Activated CD4-positive, alpha-beta T cell treated with anti-CD3 and anti-CD28 coated beads for 48 hours (primary cell): ENCODE data around the gene DIPK2A.

Experiments
- DNase-seq: peaks from one replicate; pipeline ENCODE4 v3.0.0-alpha.2; 2020

DIPK2A gene, protein sequence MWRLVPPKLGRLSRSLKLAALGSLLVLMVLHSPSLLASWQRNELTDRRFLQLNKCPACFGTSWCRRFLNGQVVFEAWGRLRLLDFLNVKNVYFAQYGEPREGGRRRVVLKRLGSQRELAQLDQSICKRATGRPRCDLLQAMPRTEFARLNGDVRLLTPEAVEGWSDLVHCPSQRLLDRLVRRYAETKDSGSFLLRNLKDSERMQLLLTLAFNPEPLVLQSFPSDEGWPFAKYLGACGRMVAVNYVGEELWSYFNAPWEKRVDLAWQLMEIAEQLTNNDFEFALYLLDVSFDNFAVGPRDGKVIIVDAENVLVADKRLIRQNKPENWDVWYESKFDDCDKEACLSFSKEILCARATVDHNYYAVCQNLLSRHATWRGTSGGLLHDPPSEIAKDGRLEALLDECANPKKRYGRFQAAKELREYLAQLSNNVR

DNA sequence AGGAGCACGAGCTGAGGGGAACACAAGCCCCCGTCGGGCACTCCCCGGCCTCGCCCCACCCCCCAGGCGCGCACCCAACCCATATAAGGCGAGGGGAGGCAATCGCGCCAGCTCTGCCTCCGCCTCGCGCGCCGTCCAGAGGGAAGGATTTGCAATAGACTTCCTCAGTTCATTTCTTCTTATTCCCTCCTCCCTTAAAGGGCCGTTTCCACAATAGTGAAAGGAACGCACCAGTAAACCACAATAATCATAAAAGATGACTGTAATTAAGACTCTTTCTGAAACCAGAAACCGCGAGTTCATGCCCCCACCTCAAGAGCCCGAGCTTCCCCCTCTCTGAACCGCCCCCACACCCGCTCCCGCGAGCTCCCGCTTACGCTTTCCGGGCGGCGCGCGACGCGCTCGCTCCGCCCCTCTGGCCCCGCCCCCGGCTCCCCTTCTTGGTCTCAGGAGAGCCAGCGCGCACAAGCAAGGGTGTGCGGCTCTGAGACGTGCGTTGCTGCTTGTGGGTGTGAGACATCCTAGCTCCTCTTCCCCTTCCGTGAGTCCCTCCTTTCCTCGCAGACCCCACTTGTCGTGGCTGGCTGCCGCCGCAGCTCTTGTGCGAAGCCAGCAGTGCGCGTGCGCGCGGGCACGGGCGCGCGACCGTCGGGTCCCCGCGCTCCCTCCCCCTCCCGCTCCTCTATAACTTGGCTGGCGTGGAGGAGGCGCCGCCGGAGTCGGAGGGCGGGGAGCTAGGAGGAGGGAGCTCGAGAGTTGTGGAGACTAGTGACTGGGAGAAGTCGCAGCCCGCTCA lies at the start of gene DIPK2A:
Gene DIPK2A, plus strand, starts transcription at position 465 of the 796 bp plus-strand sequence. CDS start 510 bp downstream, outside the sequence.
- peak; percentile 97 for DNase-seq

DNA sequence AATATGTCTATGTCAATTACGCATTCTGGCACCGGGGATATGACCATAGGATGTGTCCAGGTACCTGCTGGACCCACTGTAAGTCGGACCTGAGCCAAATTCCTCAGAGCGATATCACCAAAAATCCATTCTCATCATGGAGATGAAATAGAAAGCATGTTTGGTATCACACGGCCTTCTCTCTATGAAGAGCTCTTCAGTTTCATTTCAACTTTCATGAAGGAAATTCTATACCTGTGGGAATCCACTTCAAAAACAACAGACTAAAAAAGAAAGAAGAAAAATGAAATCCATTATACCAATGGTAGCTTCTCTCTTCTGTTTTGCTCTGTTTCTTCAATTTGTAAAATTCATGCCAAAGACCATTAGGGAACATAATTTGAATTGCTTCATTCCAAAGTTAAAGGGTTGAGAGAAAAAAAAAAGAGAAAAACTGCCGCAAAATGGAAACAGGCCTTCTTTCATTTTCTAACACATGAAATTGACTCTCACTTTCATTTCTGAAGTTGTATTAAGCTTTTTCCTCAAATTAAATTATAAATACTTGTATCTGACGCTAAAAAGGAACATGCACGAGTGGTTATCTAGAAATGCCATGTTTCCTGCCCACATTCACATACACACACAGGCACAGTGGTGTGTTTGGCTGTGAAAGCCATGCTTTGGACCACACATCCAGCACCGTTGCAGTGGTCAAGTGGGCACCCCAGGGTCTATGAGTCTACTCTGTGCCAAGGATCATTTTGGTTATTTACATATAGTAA lies 46.9 kb upstream of the DIPK2A start:
- DNase-seq: no peak

DNA sequence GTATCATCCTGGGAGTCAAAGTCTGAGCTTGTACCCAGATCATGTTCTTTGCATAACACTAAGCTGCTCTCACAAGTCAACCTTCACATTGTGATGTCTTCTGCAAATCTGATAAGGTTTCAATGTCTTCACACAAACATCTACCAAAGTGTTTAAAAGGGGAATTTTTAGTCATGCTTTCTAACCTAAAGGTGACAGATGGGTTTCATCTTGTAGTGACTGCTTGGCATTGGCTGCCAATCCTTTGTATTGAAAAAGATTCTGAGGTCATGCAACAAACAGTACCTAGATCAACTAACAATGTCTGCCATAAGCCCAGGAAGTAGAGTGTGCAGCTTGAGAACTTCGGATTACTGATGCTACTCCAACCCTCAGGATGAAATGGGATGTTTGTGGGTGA lies 43.6 kb upstream of the DIPK2A start:
- no peak for DNase-seq

DNA sequence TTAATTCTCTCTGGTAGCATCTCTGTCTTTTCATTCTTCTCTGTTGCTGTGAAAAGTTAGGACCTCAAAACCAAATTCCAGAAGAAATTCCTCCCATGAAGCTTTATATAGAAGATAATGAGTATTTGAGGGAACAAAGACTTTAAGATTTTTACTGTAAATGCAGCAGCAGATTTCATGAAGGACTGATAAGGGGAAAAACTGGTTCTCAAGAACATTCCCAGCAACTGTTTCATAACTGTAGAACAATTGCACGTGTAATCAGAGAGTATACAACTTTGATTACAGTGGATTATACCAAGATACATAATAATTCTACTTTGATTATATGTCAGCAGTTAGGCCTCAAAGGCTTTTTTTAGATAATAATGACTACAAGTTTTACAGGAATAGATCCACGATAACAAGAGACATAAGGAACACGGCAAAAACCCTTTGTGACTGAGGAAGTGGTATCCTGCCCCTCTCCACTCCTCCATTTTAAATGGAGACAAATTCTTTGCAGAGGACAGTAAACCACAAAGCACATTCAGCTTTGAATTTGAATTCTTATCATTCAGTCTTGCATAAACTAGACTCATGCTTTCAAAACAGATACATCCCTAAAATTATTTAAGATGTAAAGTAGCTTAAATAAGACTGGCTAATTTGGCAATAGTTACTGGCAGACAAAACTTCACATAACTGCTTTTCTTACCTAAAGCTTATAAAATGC lies 42.9 kb upstream of the DIPK2A start:
- DNase-seq: no peak

DNA sequence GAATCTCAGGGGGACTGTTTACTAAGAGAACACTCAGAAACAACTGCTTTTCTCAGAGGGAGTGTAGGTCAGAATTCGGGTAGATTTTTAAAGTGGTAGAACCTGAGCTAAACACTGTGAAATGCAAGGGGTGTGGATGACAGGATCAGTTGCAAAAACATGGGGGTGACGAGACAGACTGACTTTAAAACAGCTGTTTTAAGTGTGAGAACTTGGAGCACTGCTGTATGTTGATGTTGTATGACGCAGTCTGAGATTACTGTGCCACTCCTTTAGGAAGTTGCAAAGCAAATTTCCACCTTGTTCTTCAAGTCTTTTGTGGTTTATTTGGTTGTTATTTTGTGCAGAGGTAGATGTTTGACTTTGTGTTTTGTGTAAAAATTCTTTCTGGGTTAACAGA lies 36.8 kb upstream of the DIPK2A start:
- no peak for DNase-seq

DNA sequence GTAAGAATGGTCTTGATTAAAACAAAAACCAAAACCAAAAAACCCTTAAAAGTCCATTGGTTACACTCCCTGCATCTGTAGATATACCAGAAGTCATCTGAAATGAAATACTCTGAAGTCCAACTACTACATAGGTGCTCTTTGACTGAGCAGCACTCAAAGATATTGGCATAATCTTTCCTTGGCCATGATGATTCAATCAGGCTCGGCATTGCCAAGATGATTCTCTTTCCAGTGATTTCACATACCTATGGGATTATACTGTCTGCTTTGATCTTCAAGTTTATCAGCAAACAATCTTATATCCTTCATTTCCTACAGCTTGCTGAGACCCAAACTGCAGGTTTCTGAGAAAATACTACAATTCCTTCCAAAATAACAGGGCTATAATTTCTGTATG lies 35.9 kb upstream of the DIPK2A start:
- DNase-seq: no peak

DNA sequence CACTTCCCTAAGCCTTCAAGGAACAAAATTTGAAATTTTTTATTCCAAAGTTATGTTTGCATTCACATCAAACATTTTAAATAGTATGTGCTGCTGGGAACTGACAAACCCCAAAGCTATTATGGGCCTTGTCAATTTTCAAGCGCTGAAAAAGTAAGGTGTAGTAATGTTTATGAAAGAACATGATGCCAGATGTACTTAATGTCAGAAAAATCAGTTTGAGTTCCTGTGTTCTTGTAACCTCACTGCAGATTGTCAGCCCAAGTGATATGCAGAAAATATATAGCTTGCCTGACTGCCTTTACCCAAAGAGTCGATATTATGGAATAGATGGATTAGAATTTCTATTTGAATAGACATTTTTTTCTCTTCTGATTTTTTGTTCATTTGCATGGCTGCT lies 20.8 kb upstream of the DIPK2A start:
- DNase-seq: no peak

DNA sequence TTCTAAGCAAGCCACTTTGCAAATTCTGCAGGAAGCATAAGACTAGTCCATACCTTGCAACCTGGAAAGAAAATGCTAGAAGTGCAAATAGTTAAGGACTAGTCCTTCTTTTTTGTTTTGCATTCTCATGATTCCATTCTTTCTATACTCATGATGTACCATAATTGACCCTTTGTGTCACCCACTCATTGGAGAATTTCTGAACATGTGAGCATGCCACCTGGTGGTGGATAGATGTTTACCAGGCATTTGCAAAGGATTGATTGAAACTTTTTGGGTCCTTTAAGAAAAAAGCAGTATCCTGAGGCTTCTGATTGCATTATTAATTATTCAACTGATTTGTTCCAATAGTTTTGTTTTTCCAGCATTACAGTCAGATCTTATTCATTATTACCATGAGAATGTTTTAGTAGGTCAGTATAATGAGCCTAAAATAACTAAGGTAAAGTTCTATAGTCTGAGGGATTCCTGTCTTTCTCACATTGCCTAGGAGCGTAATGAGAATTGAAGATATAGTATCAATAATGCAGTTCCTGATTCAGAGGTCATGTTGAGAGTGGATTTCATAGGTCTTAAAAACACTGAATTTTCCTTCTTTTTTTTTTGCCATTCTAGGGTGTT lies 20.2 kb upstream of the DIPK2A start:
- peak; percentile 33 for DNase-seq

DNA sequence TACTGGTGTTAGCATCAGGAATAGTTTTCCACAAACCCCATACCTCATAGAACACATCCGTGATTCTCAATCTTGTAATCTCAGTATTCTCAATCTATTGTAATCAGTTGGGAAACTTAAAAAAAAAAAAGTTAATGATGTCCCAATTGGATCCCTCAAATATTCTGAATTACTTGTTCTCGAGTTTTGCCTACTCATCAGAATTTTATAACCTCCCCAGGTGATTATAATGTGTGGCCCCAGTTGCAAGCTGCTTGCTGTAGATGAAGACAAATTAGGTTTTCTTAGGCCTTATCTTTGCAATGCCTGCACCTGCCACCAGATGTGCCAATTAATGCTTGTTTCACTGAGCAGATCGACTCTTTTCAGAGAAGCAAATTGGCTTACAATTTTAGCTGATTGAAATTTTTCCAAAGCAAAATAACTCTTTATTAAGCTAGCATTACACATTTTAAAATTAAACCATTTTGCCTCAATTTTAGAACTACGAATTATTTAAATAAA lies 19.0 kb upstream of the DIPK2A start:
- no peak for DNase-seq

DNA sequence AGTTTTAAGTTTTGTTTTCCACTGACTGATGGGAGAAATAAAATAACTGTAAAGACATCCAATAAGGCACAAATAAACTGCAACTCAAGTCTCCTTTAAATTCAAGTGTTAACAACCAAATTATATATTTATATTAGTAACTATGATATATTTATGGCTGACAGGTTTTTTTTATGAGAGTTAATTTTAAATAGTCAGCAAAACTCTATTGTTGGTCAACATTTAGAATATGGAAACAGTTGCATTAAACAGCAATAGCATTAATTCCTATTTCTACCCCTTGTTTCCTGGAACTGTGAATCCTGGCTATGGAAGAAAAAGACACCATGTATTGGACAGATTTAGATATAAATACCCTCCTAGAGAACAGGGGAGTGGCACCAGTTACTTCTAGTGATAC lies 16.5 kb upstream of the DIPK2A start:
- no peak for DNase-seq

DNA sequence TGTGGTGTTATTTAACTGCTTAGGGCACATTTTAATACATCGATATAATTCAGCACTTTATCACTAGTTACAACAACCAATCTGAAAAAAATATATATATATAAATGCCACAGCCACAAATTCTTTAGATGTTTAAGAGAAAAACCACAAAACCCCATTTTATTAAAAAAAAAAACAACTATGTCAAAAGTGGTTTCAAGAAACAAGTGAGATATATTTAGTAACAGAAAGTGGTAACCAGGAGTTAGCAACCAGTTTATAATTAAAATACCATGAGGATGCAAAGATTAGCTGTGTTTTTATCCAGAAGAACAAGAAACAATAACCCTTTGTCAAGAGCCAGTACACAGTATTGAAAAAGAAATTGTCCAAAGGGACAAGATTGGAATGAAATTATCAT lies 14.8 kb upstream of the DIPK2A start:
- no peak for DNase-seq

DNA sequence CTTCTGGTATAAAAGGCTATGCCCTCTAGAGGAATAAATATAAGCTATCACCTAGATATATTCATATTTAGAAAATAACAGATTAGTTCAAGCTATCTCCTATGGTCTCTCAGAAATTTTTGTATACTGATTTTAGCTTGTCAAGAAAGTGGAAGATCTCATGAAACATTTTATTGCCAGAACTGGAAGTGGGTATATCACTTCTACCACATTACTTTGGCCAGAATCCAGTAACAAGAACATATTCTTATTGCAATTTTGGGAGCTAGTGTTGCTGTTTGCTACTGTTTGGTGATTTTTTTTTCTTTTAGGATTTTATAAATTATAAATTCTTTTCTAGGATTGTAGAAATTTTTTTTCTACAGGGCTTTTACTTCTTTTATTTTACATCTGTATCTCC lies 14.2 kb upstream of the DIPK2A start:
- DNase-seq: no peak

DNA sequence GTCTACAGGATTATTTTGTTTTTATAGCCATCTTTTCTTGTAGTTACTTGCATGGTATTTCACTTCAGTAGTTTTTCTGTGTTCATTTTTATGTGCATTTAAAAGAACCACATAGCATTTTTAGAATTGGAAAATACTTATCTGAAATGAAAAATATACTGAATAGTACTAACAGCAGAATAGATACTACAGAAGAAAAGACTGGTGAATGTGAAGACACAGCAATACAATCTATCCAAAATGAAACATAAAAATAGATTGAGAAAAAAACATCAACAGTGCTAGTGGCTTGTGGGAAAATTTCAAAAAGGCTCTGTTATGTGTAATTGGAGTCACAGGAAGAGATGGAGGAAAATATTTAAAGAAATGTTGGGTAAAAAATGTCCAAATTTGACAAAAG lies 12.7 kb upstream of the DIPK2A start:
- DNase-seq: no peak

DNA sequence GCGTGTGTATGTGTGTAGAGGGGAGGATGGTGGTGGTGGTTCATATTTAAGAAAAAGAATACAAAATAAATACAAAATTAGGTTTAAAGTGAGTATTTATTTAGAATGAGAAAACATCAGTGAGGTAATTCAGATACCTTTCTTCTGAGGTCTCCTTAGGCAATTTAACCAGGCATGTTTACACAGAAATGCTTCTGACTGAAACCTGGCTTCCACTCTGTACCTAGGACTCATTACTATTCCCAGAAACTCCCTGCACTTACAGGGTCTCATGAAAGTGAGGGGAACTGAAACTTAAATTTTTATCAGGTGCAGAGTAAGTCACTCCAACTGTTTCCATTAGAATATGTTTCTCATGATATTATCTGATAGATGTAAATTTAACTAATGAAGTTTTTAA lies 10.3 kb upstream of the DIPK2A start:
- no peak for DNase-seq

DNA sequence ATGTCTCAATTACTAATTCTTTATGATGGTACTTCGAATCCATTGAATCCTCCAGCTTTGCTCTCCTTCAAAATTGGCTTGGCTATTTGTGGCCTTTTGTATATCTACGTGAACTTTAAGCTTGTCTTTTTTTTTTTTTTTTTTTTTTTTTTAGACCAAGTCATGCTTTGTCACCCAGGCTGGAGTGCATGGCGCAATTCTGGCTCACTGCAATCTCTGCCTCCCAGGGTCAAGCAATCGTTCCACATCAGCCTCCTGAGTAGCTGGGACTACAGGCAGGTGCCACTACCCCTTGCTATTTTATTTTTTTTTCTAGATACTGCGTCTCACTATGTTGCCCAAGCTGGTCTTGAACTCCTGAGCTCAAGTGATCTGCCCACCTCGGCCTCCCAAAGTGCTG lies 7.7 kb upstream of the DIPK2A start:
- no peak for DNase-seq

DNA sequence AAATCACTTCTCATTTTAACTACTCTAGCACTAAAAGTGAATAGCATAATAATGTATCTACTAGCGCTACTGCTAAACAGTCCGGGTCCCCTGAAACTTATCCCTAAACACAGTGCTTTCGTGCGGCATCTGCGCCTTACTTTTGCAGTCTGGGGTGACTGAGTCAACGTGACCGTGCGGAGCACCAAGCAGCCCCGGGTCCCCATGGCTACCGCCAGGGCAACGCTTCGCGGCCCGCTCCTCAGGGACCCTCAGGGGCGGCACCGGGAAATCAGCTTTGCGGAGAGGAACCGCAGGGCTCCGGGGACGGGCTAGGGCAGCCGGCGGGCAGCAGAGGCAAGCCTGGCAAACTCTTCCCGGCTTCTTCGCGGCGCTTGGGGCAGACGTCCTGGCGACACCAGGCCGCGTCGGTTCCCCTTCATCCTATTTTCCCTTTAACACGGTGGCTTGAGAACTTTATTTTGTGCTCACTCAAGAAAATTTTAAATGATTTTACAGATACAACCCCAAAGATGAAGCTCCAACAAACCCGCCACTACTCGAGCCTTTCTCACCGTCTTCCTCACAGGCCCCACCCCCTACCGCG lies 757 bp upstream of the DIPK2A start:
- DNase-seq: peak; percentile 64

DNA sequence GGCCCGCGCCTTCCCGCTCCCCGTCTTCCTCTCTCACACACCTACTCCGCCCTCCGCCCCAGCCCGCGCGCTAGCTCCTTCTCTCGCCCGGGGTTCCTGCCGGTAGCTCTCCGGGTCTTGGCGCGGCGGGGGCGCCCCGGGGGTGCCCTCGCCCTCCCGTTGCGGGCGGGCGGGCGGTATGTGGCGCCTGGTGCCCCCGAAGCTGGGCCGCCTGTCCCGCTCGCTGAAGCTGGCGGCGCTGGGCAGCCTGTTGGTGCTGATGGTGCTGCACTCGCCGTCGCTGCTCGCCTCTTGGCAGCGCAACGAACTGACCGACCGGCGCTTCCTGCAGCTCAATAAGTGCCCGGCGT lies 507 bp downstream of the DIPK2A start:
- no peak for DNase-seq

DNA sequence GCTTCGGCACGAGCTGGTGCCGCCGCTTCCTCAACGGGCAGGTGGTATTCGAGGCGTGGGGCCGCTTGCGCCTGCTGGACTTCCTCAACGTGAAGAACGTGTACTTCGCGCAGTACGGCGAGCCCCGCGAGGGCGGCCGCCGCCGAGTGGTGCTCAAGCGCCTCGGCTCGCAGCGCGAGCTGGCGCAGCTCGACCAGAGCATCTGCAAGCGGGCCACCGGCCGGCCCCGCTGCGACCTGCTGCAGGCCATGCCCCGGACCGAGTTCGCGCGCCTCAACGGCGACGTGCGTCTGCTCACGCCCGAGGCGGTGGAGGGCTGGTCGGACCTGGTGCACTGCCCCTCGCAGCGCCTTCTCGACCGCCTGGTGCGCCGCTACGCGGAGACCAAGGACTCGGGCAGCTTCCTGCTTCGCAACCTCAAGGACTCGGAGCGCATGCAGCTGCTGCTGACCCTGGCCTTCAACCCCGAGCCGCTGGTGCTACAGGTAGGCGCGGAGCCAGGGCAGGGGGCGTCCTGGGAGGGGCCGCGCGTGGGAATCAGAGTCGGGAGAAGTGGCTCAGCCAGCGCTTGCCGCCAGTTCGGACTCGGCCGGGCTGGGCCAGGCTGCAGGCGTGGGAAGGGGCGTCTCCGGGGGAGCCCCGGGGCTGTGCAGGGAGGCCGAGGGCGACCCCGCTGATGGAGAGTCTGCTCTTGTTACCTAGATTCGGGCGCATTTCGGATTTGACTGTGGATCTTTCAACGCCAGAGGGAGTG lies 1.1 kb downstream of the DIPK2A start:
- DNase-seq: peak; percentile 72

DNA sequence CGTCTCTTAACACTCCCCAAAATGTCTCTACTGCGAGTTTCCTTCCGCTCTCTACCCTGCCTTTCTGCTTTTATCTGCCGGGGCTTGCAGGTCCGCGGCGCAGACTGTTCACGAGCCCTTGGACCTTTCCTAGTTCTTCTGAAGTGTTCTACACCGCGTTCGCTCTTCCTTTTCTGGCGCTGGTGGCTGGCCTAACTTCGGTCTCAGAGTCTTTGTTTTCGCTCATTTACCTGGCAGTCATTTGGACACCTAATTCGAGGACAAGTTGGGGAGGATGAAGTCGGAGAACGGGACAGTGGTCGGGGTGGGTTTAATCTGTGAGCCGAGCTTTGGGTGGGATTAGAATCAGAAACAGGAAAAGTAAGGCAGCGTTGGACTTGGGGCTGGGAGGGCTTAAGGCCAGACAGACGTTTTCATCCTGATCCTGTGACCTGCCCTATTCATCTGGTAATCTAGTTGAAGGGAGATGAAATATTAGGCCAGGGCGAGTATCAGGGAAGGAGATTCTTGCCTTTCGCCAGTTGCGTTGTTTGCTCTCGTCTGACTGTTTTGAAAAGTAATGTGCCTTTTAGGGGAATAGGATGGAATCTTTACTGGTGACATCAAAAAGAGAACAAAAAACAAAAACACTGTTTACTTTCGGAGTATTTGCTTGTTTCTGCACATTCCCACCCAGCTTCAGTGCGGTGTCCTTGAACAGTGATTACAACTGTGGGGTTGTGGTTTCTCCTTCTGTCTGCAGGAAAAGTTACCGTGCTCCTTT lies 1.8 kb downstream of the DIPK2A start:
- no peak for DNase-seq
